Astrocyte (in vitro differentiated cells and primary cell): ENCODE data around the gene ACTRT2.

ENCODE experiments used
- EZH2 ChIP-seq: IDR thresholded peaks from 2 replicates; pipeline ENCODE4 v1.6.1; 2012; ENCODE audit warnings: mild to moderate bottlenecking, low read length, inconsistent platforms; ENCODE audit not compliant: insufficient read depth
- TF ChIP-seq, protein P1 (sequence below): IDR thresholded peaks from 2 replicates; pipeline ENCODE4 v1.5.1; 2011; ENCODE audit warnings: low read depth, mild to moderate bottlenecking, inconsistent platforms, low read length, moderate library complexity; ENCODE audit not compliant: insufficient read depth

DNA sequence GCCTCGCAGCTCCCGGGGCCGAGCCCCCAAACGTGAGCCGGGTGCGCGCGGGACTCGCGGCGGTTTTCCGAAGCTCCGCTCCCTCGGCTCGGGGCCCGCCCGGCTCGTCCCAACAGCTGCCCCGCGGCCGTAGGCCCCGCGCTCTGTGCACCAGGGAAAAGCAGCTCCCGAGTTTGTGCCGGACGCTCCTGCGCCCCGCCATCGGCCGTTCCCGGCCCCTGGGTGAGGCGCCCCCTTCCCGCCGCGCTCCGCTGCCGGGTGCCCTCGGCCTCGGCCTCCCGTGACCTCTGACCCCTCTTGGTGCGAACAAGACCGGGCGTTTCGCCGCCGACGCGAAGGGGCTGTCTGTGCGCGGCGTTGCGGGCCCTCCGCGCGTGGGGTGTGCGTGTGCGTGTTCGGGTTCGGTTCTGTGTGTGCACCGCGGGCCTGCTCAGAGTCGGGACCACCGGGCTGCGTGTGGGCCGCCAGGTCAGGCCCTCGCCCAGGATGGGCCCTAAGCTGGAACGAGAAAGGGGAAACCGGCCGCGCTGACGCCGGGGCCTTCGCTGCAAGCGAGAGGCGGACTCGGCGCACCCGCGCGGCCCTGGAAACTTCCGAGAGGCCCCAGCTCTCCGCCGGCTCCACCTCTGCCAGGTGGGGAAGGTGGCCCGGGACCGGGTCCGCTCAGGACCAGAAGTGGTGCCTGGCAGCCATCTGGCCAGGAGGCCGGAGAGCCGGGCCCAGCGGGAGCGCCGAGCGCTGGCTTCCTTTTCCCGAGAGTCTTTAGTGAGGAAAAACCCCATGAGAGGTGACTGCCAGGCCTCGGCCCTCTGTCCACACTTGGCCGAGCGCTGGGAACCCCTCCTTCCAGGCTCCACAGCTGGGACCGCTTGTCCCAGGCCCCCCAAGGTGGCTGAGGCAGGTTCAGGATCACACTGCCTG is 49.6 kb downstream of the ACTRT2 start:
- TF ChIP-seq, protein P1, sequence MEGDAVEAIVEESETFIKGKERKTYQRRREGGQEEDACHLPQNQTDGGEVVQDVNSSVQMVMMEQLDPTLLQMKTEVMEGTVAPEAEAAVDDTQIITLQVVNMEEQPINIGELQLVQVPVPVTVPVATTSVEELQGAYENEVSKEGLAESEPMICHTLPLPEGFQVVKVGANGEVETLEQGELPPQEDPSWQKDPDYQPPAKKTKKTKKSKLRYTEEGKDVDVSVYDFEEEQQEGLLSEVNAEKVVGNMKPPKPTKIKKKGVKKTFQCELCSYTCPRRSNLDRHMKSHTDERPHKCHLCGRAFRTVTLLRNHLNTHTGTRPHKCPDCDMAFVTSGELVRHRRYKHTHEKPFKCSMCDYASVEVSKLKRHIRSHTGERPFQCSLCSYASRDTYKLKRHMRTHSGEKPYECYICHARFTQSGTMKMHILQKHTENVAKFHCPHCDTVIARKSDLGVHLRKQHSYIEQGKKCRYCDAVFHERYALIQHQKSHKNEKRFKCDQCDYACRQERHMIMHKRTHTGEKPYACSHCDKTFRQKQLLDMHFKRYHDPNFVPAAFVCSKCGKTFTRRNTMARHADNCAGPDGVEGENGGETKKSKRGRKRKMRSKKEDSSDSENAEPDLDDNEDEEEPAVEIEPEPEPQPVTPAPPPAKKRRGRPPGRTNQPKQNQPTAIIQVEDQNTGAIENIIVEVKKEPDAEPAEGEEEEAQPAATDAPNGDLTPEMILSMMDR: no peak
- no peak for TF ChIP-seq EZH2
